IPS DF 6.9 (cell line): Measurements from ENCODE around the gene ESRP2.

ENCODE experiments used
- DNase-seq: peaks from one replicate; pipeline ENCODE4 v3.0.0-alpha.2; 2013; ENCODE audit warnings: low read depth, low spot score
- H3K27ac ChIP-seq: one replicate; pipeline ENCODE4 v1.5.1; 2013; ENCODE audit warnings: low read length, control low read depth
- H3K27me3 ChIP-seq: 2 replicates; pipeline ENCODE4 v1.6.1; 2013; ENCODE audit warnings: mild to moderate bottlenecking, low read length; ENCODE audit not compliant: control insufficient read depth, insufficient read depth
- H3K36me3 ChIP-seq: 2 replicates; pipeline ENCODE4 v1.6.1; 2013; ENCODE audit warnings: low read length; ENCODE audit not compliant: control insufficient read depth, insufficient read depth
- H3K4me1 ChIP-seq: 2 replicates; pipeline ENCODE4 v1.6.1; 2013; ENCODE audit warnings: low read length; ENCODE audit not compliant: control insufficient read depth, insufficient read depth
- H3K4me3 ChIP-seq: 2 replicates; pipeline ENCODE4 v1.5.1; 2013; ENCODE audit warnings: mild to moderate bottlenecking, low read length
- H3K9me3 ChIP-seq: 2 replicates; pipeline ENCODE4 v1.6.1; 2013; ENCODE audit warnings: low read length, inconsistent platforms; ENCODE audit not compliant: control insufficient read depth, insufficient read depth
- whole genome bisulfite sequencing: extraction: QIAGEN DNeasy Blood & Tissue Kit; methylation state at CpG from one replicate; pipeline ENCODE4 v1.1.7; 2013; ENCODE audit warnings: mixed read lengths, missing lambda C conversion rate; ENCODE audit not compliant: insufficient read length, insufficient coverage; 5-methylcytosine and 5-hydroxymethylcytosine counted together

ESRP2 gene

DNA sequence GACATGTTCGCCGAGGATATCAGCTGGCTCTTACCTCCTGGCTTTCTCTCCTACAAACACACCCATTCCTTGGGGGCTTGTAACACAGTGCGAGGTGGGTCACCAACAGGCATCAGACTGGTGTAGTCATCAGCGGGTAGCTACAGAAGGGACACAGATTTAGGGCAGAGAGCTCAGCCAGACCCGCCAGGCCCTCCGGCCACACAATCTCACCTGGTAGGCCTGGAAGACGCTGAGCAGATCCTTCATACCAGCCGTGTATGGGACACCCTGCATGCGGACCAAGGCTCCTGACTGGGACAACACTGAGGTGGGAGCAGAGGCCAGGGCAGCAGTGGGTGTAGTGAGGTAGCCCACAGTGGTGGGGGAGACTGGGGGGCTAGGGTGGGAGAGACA is 5.8 kb downstream of the ESRP2 start:
- no peaks in the 10 kb centered on the region for H3K27me3 ChIP-seq
- H3K9me3 ChIP-seq = no peaks in the 10 kb centered on the region
- no peak overlapping the region for H3K27ac ChIP-seq
- no peak for DNase-seq
- WGBS = no CpG with 5 or more reads among the region's 9 CpGs
- peaks cover 6% of the 10 kb centered on the region for H3K4me1 ChIP-seq
- no peak overlapping the region for H3K4me3 ChIP-seq
- peaks cover 28% of the 10 kb centered on the region for H3K36me3 ChIP-seq

DNA sequence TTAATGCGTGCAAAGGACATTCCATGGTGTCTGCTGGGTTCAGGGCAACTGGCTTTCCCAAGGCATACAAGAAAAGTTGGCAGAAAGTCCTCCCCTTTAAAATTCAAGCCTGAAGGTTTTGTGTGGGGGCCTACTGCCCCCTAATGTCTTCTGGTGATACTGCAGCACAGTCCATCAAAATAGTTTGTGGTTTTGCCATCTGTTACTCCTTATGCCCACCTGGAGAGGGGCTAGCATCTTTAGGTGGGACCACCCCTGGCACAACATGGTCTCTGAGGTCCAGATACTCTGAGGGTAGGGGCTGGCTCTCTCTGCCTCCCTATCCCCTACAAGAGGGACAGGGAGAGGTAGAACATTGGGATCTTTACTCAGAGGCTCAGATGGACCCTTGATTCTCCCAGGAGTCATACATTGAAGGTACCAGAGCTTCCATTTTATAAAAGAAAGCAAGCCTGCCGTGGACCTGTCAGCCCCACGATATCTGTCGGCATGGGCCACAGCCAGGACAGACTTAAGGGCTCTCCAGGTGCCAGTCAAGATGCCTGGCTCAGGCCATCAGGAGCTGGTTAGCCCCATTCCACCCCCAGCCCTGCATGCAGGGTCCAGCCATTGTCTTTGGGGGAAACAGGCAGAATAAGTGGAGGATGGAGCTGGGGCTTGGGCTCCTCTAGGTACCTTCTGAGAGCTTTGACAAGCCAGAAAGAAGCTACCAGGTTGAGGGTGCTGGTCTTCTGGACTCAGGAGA is 6.3 kb downstream of the ESRP2 start:
- no peak overlapping the region for H3K27ac ChIP-seq
- no peaks in the 10 kb centered on the region for H3K9me3 ChIP-seq
- no peak for DNase-seq
- no CpG with 5 or more reads among the region's 4 CpGs for WGBS
- H3K4me1 ChIP-seq = peaks cover 6% of the 10 kb centered on the region
- peaks cover 28% of the 10 kb centered on the region for H3K36me3 ChIP-seq
- H3K4me3 ChIP-seq = no peak overlapping the region
- H3K27me3 ChIP-seq = no peaks in the 10 kb centered on the region

- WGBS = no CpG with 5 or more reads among the region's 3 CpGs
- no peak overlapping the region for H3K27ac ChIP-seq
- H3K9me3 ChIP-seq = no peaks in the 10 kb centered on the region
- H3K4me1 ChIP-seq = 0 out of 2 replicates have a peak, but pooled peaks cover 1% of the 10 kb centered on the region
- DNase-seq = no peak
- H3K4me3 ChIP-seq = no peak overlapping the region
- no peaks in the 10 kb centered on the region for H3K27me3 ChIP-seq
- H3K36me3 ChIP-seq = peaks cover 26% of the 10 kb centered on the region
Measured at GRCh38 chr16:68228652-68229051, 7.3 kb downstream of the ESRP2 start.

- no peak for DNase-seq
- Histone ChIP-seq H3K4me3 (no peak overlapping the region), H3K36me3 (peaks cover 25% of the 10 kb centered on the region), H3K4me1 (no peaks in the 10 kb centered on the region), H3K27me3 (no peaks in the 10 kb centered on the region), H3K9me3 (no peaks in the 10 kb centered on the region), H3K27ac (no peak overlapping the region)
- no CpG with 5 or more reads among the region's 2 CpGs for WGBS
Measured at GRCh38 chr16:68227850-68228553, 7.9 kb downstream of the ESRP2 start.

DNA sequence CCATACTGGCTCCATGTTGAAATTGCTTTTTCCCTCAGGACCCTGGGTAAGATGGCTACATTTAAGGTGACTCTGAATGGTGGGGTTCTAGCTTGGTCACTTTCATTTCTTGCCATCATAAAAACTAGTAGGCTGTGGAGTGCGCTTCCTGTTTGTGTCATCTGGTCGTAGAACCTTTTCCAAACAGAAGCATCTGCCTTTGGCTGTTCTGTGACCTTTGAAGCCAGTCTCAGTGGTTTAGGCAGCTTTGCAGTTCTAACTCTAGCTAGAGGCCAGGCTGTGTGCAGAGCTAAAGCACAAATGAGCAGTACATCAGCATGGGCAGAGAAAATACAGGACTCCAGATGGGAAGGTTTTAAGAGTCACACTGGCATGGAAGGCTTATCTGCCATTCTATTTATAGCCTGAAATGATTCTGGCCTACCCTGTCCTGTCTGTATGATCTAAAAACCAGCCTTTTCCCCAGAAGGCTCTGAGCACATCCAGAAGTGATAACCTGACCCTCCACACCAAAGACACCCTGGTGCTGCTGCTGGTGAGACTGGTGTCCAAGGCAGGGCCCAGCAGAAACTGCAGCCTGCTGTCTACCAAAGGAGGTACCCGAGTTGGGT is 8.6 kb downstream of the ESRP2 start:
- Histone ChIP-seq H3K4me1 (no peaks in the 10 kb centered on the region), H3K36me3 (peaks cover 22% of the 10 kb centered on the region), H3K9me3 (no peaks in the 10 kb centered on the region), H3K27me3 (no peaks in the 10 kb centered on the region), H3K4me3 (no peak overlapping the region), H3K27ac (no peak overlapping the region)
- WGBS = no CpG with 5 or more reads among the region's 3 CpGs
- no peak for DNase-seq

- no peak for DNase-seq
- H3K4me1 ChIP-seq = no peaks in the 10 kb centered on the region
- no peak overlapping the region for H3K27ac ChIP-seq
- H3K4me3 ChIP-seq = no peak overlapping the region
- no peaks in the 10 kb centered on the region for H3K9me3 ChIP-seq
- H3K36me3 ChIP-seq = peaks cover 11% of the 10 kb centered on the region
- WGBS = no CpG with 5 or more reads among the region's 4 CpGs
- no peaks in the 10 kb centered on the region for H3K27me3 ChIP-seq
Measured at GRCh38 chr16:68226116-68226515, 9.8 kb downstream of the ESRP2 start.

DNA sequence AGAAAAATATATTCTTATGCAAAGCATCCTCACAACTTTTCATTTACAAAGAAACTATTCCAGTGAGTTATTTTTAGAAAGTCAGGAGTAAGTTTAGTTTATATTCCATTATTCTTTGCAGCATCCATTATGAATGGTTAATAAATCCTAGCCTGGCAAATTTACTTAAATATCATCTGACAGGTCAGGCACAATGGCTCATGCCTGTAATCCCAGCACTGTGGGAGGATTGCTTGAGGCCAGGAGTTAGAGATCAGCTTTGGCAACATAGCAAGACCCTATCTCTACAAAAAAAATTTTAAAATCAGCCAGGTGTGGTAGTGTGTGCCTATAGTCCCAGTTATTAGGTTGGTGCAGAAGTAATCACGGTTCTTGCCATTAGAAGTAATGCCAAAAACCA is 12.9 kb downstream of the ESRP2 start:
- H3K27ac ChIP-seq = no peak overlapping the region
- WGBS = no CpG with 5 or more reads among the region's 1 CpG
- no peaks in the 10 kb centered on the region for H3K36me3 ChIP-seq
- no peak for DNase-seq
- no peaks in the 10 kb centered on the region for H3K27me3 ChIP-seq
- no peaks in the 10 kb centered on the region for H3K4me1 ChIP-seq
- H3K4me3 ChIP-seq = no peak overlapping the region
- H3K9me3 ChIP-seq = no peaks in the 10 kb centered on the region

- whole genome bisulfite sequencing = no CpG with 5 or more reads among the region's 6 CpGs
- Histone ChIP-seq H3K27ac (no peak overlapping the region), H3K9me3 (no peaks in the 10 kb centered on the region), H3K4me3 (no peak overlapping the region), H3K27me3 (no peaks in the 10 kb centered on the region), H3K36me3 (no peaks in the 10 kb centered on the region), H3K4me1 (no peaks in the 10 kb centered on the region)
- DNase-seq = no peak
Measured at GRCh38 chr16:68219725-68220351, 16.1 kb downstream of the ESRP2 start.

DNA sequence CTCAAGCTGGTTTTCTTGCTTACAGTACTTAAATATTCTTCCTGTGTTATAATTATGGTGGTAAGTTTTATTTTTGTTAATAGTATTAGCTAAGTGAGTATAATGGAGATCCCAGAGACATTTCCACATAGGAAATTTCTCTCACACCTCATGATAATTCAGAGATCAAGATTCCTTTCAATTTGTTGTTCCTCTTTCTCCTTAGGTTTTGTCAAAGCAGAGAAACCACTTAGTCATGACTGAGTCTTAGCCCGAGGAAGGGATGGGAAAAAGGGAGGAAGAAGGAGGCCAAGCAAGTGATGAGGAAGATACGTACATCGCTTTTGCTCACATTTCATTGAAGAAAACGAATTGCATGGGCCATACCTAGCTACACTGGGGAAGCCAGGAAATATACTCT is 18.4 kb downstream of the ESRP2 start:
- Histone ChIP-seq H3K27ac (no peak overlapping the region), H3K4me1 (no peaks in the 10 kb centered on the region), H3K27me3 (no peaks in the 10 kb centered on the region), H3K36me3 (no peaks in the 10 kb centered on the region), H3K9me3 (no peaks in the 10 kb centered on the region), H3K4me3 (no peak overlapping the region)
- no CpG with 5 or more reads among the region's 4 CpGs for WGBS
- no peak for DNase-seq

DNA sequence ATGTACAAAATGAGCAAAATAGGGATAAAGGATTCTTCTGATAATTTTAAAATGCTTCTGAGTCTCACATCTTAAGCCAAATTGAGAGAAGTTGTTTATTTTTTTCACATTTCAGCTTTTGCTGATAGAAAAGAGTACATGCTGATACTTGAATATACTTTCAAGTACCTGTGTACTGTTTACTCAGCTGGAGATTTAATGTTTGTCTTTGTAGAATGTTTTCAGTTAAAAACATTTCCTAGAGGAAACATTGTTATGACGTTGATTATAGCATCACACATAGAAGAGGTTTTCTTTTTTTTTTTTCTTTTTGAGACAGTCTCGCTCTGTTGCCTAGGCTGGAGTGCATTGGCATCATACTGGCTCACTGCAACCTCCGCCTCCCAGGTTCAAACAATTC is 19.7 kb downstream of the ESRP2 start:
- Histone ChIP-seq H3K4me3 (no peak overlapping the region), H3K9me3 (no peaks in the 10 kb centered on the region), H3K36me3 (no peaks in the 10 kb centered on the region), H3K27ac (no peak overlapping the region), H3K27me3 (no peaks in the 10 kb centered on the region), H3K4me1 (no peaks in the 10 kb centered on the region)
- DNase-seq = no peak
- no CpG with 5 or more reads among the region's 3 CpGs for WGBS
